ENCODE results near the gene BTBD9. TPM values are rescaled to one million over a fixed set of nuclear protein-coding genes. Genes with fewer than 3 reads are reported as not detected.

Gene BTBD9
- total RNA-seq, 1 experiment from 2014 or later, result 8.9 TPM

DNA sequence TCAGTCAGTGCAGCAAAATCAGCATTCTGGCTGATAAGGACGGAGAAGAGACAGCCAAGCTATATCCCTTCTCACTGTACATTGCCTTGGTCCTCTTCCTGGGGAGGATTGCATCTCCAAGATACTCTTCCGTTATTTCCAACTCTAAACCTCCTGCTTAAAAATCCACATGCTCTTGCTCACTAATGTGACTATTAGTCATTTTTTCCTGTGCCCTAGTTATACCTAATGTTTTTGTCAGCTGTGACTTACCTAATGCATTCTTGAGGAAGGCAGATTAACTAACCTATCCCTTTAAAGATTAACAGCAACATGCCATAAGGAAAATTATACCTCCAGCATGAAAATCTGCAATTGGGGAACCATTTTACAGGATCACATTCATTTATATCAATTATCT is 317.6 kb downstream of the BTBD9 start:
- Histone ChIP-seq H3K4me1 (ENCODE audit: insufficient read depth, low read length) (no peaks in the 10 kb centered on the region), H3K79me1 (ENCODE audit: insufficient read depth, low read depth, low read length, poor library complexity, severe bottlenecking) (no peaks in the 10 kb centered on the region), H4K91ac (ENCODE audit: insufficient read length, low read depth, low read length) (no peak overlapping the region), H2BK120ac (ENCODE audit: low read depth, low read length, poor library complexity, severe bottlenecking) (no peak overlapping the region), H3K27me3 (ENCODE audit: insufficient read depth, low read length) (no peaks in the 10 kb centered on the region), H3K9ac (ENCODE audit: extremely low read depth, insufficient read length, low read length) (no peak overlapping the region), H3T11ph (ENCODE audit: low read length) (no peak overlapping the region), H2AFZ (ENCODE audit: low read length) (no peak overlapping the region), H3K4ac (ENCODE audit: low read depth, low read length) (no peak overlapping the region), H4K20me1 (ENCODE audit: control insufficient read depth, insufficient read depth, insufficient read length) (no peaks in the 10 kb centered on the region), H4K5ac (ENCODE audit: insufficient read length, low read depth, low read length) (no peak overlapping the region), H3K23me2 (ENCODE audit: insufficient read length, low read depth, low read length, poor library complexity, severe bottlenecking) (no peaks in the 10 kb centered on the region), H2AK5ac (ENCODE audit: insufficient read length, low read length) (no peak overlapping the region), H3K4me2 (ENCODE audit: insufficient read depth, insufficient read length, low read length) (no peak overlapping the region), H3K23ac (ENCODE audit: insufficient read length, low read depth, low read length) (no peak overlapping the region), H4K8ac (replicated peaks; ENCODE audit: insufficient read length, low read depth, low read length) (no peak overlapping the region), H3K56ac (ENCODE audit: insufficient read length, low read depth, low read length) (no peak overlapping the region), H2BK15ac (ENCODE audit: low read depth, low read length) (no peak overlapping the region), H3K27ac (ENCODE audit: insufficient read length, low read depth, low read length) (no peak overlapping the region), H3K18ac (ENCODE audit: insufficient read length, low read depth, low read length) (no peak overlapping the region), H3K9me3 (ENCODE audit: control insufficient read depth, low read depth, low read length) (no peaks in the 10 kb centered on the region), H3K79me2 (ENCODE audit: insufficient read depth, low read length) (no peaks in the 10 kb centered on the region), H2BK12ac (ENCODE audit: insufficient read length, low read depth, low read length) (no peak overlapping the region), H2BK5ac (ENCODE audit: insufficient read length, low read length) (no peak overlapping the region), H2BK20ac (ENCODE audit: low read depth, low read length, poor library complexity, severe bottlenecking) (no peak overlapping the region), H3K14ac (ENCODE audit: insufficient read depth, low read length) (no peak overlapping the region)
- no peaks in the 10 kb centered on the region for H3K36me3 Mint-ChIP-seq (ENCODE audit: insufficient read depth in 1 of 3, low read depth in 3 of 3)
- H3K9me3 Mint-ChIP-seq, result no peaks in the 10 kb centered on the region
- no peak overlapping the region for H3K4me3 Mint-ChIP-seq
- peaks cover 0 to 9% of the 10 kb centered on the region in 2 experiments; a peak in 2 of 4 replicates for H3K4me1 Mint-ChIP-seq
- no peak overlapping the region for H3K27ac Mint-ChIP-seq
- DNase-seq, result no peak
- TF ChIP-seq, protein P1, sequence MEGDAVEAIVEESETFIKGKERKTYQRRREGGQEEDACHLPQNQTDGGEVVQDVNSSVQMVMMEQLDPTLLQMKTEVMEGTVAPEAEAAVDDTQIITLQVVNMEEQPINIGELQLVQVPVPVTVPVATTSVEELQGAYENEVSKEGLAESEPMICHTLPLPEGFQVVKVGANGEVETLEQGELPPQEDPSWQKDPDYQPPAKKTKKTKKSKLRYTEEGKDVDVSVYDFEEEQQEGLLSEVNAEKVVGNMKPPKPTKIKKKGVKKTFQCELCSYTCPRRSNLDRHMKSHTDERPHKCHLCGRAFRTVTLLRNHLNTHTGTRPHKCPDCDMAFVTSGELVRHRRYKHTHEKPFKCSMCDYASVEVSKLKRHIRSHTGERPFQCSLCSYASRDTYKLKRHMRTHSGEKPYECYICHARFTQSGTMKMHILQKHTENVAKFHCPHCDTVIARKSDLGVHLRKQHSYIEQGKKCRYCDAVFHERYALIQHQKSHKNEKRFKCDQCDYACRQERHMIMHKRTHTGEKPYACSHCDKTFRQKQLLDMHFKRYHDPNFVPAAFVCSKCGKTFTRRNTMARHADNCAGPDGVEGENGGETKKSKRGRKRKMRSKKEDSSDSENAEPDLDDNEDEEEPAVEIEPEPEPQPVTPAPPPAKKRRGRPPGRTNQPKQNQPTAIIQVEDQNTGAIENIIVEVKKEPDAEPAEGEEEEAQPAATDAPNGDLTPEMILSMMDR (conservative IDR thresholded peaks at IDR 0.05), result no peak
- no CpG with 5 or more reads among the region's 2 CpGs for WGBS (ENCODE audit: extremely low coverage, insufficient read length, low lambda C conversion rate)
- no peaks in the 10 kb centered on the region for H3K27me3 Mint-ChIP-seq (ENCODE audit: low read depth)

Data from H9 (cell line).